ENCODE data around the gene EEPD1. TPM values are rescaled to one million over a fixed set of nuclear protein-coding genes. Genes with fewer than 3 reads are reported as not detected.

The EEPD1 gene
- total and polyA plus RNA-seq, 10 donors: 7.7 to 23.4 (median 14.6) TPM

GRCh38 chr7:36312915-36313334 lies 159.9 kb downstream of the EEPD1 start:
- Histone ChIP-seq H3K27ac (no peak overlapping the region), H3K27me3 (replicated peaks in 1 of 7) (no peaks in the 10 kb centered on the region), H3K4me1 (peaks cover 0 to 13% (median 5%) of the 10 kb centered on the region in 6 donors), H3K9me3 (no peaks in the 10 kb centered on the region), H3K4me3 (no peak overlapping the region), H3K36me3 (no peaks in the 10 kb centered on the region)
- TF ChIP-seq, protein P1, sequence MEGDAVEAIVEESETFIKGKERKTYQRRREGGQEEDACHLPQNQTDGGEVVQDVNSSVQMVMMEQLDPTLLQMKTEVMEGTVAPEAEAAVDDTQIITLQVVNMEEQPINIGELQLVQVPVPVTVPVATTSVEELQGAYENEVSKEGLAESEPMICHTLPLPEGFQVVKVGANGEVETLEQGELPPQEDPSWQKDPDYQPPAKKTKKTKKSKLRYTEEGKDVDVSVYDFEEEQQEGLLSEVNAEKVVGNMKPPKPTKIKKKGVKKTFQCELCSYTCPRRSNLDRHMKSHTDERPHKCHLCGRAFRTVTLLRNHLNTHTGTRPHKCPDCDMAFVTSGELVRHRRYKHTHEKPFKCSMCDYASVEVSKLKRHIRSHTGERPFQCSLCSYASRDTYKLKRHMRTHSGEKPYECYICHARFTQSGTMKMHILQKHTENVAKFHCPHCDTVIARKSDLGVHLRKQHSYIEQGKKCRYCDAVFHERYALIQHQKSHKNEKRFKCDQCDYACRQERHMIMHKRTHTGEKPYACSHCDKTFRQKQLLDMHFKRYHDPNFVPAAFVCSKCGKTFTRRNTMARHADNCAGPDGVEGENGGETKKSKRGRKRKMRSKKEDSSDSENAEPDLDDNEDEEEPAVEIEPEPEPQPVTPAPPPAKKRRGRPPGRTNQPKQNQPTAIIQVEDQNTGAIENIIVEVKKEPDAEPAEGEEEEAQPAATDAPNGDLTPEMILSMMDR (IDR thresholded peaks at IDR 0.05 in 8 of 11, conservative IDR thresholded peaks at IDR 0.05 in 3 of 11): peak in 1 of 11 experiments; percentile 0
- no peak for TF ChIP-seq POLR2A (IDR thresholded peaks at IDR 0.05)
- intact Hi-C loops (cut with DNase I; ENCODE audit: low total_unique reads): no loop called here
- DNase-seq: peak; percentile 59
- 90 to 95% (median 94%) methylated on average over 18 of the region's 18 CpGs for WGBS, 5 donors

DNA sequence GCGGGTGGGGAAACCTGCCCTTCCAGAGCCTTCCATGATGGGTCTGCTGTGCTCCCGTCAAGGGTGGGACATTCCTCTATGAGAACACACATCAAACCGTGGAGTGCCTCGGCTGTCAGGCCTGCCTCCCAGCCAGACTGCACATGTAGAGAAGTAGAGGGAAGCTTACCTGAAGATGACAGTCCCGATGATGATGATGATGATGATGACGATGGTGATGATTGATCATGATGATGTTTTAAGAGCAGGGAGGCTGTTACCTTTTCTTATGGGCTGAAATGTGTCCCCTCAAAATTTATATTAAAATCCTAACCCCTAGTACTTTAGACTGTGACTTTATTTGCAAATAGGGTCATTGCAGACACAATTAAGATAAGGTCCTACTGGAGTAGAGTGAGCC lies 160.6 kb downstream of the EEPD1 start:
- Histone ChIP-seq H3K27me3 (replicated peaks in 1 of 7) (no peaks in the 10 kb centered on the region), H3K36me3 (no peaks in the 10 kb centered on the region), H3K4me1 (peaks cover 0 to 13% (median 5%) of the 10 kb centered on the region in 6 donors), H3K9me3 (no peaks in the 10 kb centered on the region), H3K4me3 (no peak overlapping the region), H3K27ac (no peak overlapping the region)
- TF ChIP-seq, protein P1 (IDR thresholded peaks at IDR 0.05 in 8 of 11, conservative IDR thresholded peaks at IDR 0.05 in 3 of 11): no peak
- TF ChIP-seq POLR2AphosphoS5 (IDR thresholded peaks at IDR 0.05): no peak
- no peak for TF ChIP-seq POLR2A (IDR thresholded peaks at IDR 0.05)
- DNase-seq: no peak
- WGBS, 5 donors: 88 to 94% (median 93%) methylated on average over 6 of the region's 6 CpGs
- intact Hi-C loops (cut with DNase I; ENCODE audit: low total_unique reads): no loop called here

DNA sequence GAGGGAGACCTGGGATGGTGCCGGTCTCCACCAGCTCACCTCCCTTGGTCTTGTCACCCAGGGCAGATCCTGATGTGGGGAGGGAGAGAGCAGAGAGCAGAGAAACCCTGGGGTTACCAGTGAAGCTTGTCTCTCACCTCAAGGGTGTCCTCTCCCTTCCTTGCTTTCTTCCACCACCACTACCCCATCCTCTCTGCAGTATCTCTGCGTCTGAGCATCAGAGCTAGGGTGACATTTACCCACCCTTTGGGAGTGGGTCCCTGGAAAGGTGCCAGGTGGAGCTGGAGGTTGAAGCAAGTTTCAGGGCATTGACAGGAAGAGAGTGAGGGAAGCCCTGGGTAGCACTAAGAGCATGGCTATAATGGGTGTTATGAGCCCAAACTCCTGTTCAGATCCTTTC lies 161.4 kb downstream of the EEPD1 start:
- Histone ChIP-seq H3K27me3 (replicated peaks in 1 of 7) (no peaks in the 10 kb centered on the region), H3K9me3 (no peaks in the 10 kb centered on the region)
- WGBS, 5 donors: 91 to 97% (median 96%) methylated on average over 2 of the region's 2 CpGs

DNA sequence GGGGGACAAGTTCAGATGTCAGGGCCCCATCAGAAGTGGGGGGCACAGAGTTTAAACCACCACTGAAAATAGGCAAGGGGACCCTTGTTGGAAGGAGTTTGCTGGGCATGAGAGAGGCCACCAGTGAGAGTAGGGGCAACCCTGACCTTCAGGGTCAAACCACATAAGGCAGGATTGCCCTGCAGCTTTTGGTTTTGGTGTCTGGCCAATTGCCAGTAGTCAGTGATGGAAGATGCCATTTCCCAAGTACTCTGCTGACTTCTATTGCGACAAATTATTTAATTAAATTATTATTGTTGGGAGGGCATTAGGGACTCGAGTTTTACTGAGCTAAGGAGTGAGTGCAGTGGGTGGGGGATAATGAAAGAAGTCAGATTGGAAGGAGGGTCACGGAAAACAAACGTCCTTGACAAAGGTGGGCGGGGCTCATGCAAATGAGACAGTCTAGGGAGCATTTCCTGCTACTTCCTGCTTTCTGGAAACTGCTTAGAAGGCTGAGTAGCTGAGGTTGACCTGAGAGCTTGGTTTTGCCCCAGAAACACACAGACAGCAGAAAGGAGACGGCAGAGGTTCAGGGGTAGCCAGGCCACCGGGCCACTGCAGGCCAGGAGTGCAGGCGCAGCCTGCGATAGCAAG lies 162.4 kb downstream of the EEPD1 start:
- 51 to 73% (median 60%) methylated on average over 9 of the region's 9 CpGs for WGBS, 5 donors
- intact Hi-C loops (cut with DNase I; ENCODE audit: low total_unique reads): no loop called here
- Histone ChIP-seq H3K9me3 (no peaks in the 10 kb centered on the region), H3K27me3 (replicated peaks in 1 of 7) (no peaks in the 10 kb centered on the region), H3K4me1 (peaks cover 0 to 16% (median 5%) of the 10 kb centered on the region in 6 donors), H3K4me3 (no peak overlapping the region), H3K27ac (no peak overlapping the region), H3K36me3 (no peaks in the 10 kb centered on the region)
- no peak for DNase-seq
- no peak for TF ChIP-seq POLR2AphosphoS5 (IDR thresholded peaks at IDR 0.05)
- no peak for TF ChIP-seq POLR2A (IDR thresholded peaks at IDR 0.05)
- TF ChIP-seq, protein P1 (IDR thresholded peaks at IDR 0.05 in 8 of 11, conservative IDR thresholded peaks at IDR 0.05 in 3 of 11): no peak

More for the DNA sequence above, 161.4 kb downstream of the EEPD1 start:
- intact Hi-C loops (cut with DNase I; ENCODE audit: low total_unique reads): no loop called here
- H3K4me1 ChIP-seq: peaks cover 0 to 16% (median 5%) of the 10 kb centered on the region in 6 donors
- H3K36me3 ChIP-seq: no peaks in the 10 kb centered on the region
- no peak overlapping the region for H3K27ac ChIP-seq
- DNase-seq: no peak
- TF ChIP-seq POLR2A (IDR thresholded peaks at IDR 0.05): no peak
- TF ChIP-seq, protein P1 (IDR thresholded peaks at IDR 0.05 in 8 of 11, conservative IDR thresholded peaks at IDR 0.05 in 3 of 11): no peak
- no peak overlapping the region for H3K4me3 ChIP-seq

Measured in spleen (tissue), 11 donors.